HCT116 (cell line): ENCODE data around the gene GPT2. TPM values are rescaled to one million over a fixed set of nuclear protein-coding genes. Genes with fewer than 3 reads are reported as not detected.

Experiments used
- ATAC-seq: fragments of 200-7000 bp; cut with Tn5 transposase; 2 replicates; pipeline ENCODE4 v1.9.1; 2020; ENCODE audit warnings: mild to moderate bottlenecking, moderate library complexity
- BruUV-seq: library from RNA; stranded (reverse); fragments of 400-500 nt; replicated peaks from 2 replicates; lab custom pipeline; 2021; lab: Mats Ljungman, UMichigan
- CTCF ChIA-PET: fragments of 300-600 bp; sonication (Branson Sonifier 250); formaldehyde crosslinking; loops from one replicate; lab custom pipeline; 2021; ENCODE audit warnings: antibody characterized with exemption; lab: Charles Lee
- POLR2A ChIA-PET: fragments of 300-600, 350-600 bp; sonication (Branson Sonifier 250); formaldehyde crosslinking; loops from one replicate; lab custom pipeline; 2021; ENCODE audit warnings: antibody characterized with exemption; lab: Charles Lee
- RAD21 ChIA-PET, 2 experiments: fragments of 300-600 bp; sonication (Branson Sonifier 250); formaldehyde crosslinking; loops; one replicate each; lab custom pipeline; 2023; ENCODE audit warnings: low total read pairs in 2 of 2; ENCODE audit not compliant: uncharacterized antibody in 2 of 2, unreplicated experiment in 2 of 2, low non-redundant PET in 1 of 2; lab: Charles Lee
- DNase-seq: peaks from one replicate; pipeline ENCODE4 v3.0.0-alpha.2; 2010; ENCODE audit warnings: low read depth, low spot score
- H2AFZ ChIP-seq: fragments of 200-600 bp; shearing (Covaris generic), sonication (generic); 2 replicates; pipeline ENCODE4 v1.6.1; 2017; ENCODE audit warnings: low read depth, mixed run types, mixed read lengths, antibody characterized with exemption, low read length; ENCODE audit not compliant: poor library complexity, severe bottlenecking
- H3K27ac ChIP-seq: 2 replicates; pipeline ENCODE4 v1.5.1; 2012; ENCODE audit warnings: low read depth, low read length
- H3K27me3 ChIP-seq: fragments of 200-600 bp; sonication (generic); 2 replicates; pipeline ENCODE4 v1.6.1; 2016; ENCODE audit warnings: mixed run types, low read length, mixed read lengths; ENCODE audit not compliant: insufficient read depth
- H3K36me3 ChIP-seq, 2 experiments: fragments of 200-500 bp in 1 of 2; fragments of 200-600 bp in 1 of 2; sonication (Bioruptor generic) in 1 of 2; sonication (generic) in 1 of 2; 2 replicates each; pipeline versions ENCODE4 v1.5.1 to v1.6.1; 2014 to 2016; ENCODE audit warnings: low read length in 2 of 2, inconsistent platforms in 1 of 2, mixed read lengths in 1 of 2, mixed run types in 1 of 2; ENCODE audit not compliant: insufficient read depth in 2 of 2, control insufficient read depth in 1 of 2
- H3K4me1 ChIP-seq, 2 experiments: fragments of 200-600 bp in 1 of 2; sonication (generic) in 1 of 2; 2 replicates each; pipeline versions ENCODE4 v1.5.1 to v1.6.1; 2012 to 2017; ENCODE audit warnings: low read length in 2 of 2, inconsistent platforms in 1 of 2, mild to moderate bottlenecking in 1 of 2, mixed read lengths in 1 of 2, mixed run types in 1 of 2, moderate library complexity in 1 of 2; ENCODE audit not compliant: insufficient read depth in 2 of 2, control insufficient read depth in 1 of 2
- H3K4me2 ChIP-seq: fragments of 200-600 bp; sonication (generic); 2 replicates; pipeline ENCODE4 v1.6.1; 2017; ENCODE audit warnings: mixed run types, low read length, mixed read lengths
- H3K4me3 ChIP-seq, 2 experiments: fragments of 200-600 bp in 1 of 2; sonication (generic) in 1 of 2; replicated peaks in 1 of 2; 2 replicates each; pipeline ENCODE4 v1.5.1; 2011 to 2016; ENCODE audit warnings: low read length in 2 of 2, control low read depth in 1 of 2, low read depth in 1 of 2, mild to moderate bottlenecking in 1 of 2, mixed read lengths in 1 of 2, mixed run types in 1 of 2
- H3K79me2 ChIP-seq: fragments of 200-600 bp; sonication (generic); 2 replicates; pipeline ENCODE4 v1.6.1; 2017; ENCODE audit warnings: mild to moderate bottlenecking, mixed run types, low read length, moderate library complexity, mixed read lengths; ENCODE audit not compliant: insufficient read depth
- H3K9ac ChIP-seq: fragments of 200-600 bp; sonication (generic); 2 replicates; pipeline ENCODE4 v1.6.1; 2016; ENCODE audit warnings: low read length, mixed read lengths
- H3K9me2 ChIP-seq: fragments of 200-600 bp; sonication (generic), shearing (Covaris generic); 2 replicates; pipeline ENCODE4 v1.6.1; 2017; ENCODE audit warnings: mixed run types, mild to moderate bottlenecking, moderate library complexity; ENCODE audit not compliant: insufficient read depth
- H3K9me3 ChIP-seq, 2 experiments: fragments of 200-500 bp in 1 of 2; fragments of 200-600 bp in 1 of 2; sonication (Bioruptor generic) in 1 of 2; sonication (generic) in 1 of 2; 2 replicates each; pipeline ENCODE4 v1.6.1; 2014 to 2017; ENCODE audit warnings: low read length in 2 of 2, mixed read lengths in 2 of 2, inconsistent platforms in 1 of 2, low read depth in 1 of 2, mild to moderate bottlenecking in 1 of 2, mixed run types in 1 of 2, moderate library complexity in 1 of 2; ENCODE audit not compliant: control insufficient read depth in 1 of 2, insufficient read depth in 1 of 2
- H4K20me1 ChIP-seq: fragments of 200-600 bp; sonication (generic), shearing (Covaris generic); 2 replicates; pipeline ENCODE4 v1.6.1; 2017; ENCODE audit warnings: mixed run types, mild to moderate bottlenecking, moderate library complexity; ENCODE audit not compliant: insufficient read depth
- ATF3 ChIP-seq: IDR thresholded peaks from 2 replicates; pipeline ENCODE4 v1.6.1; 2012
- CTCF ChIP-seq, 3 experiments: fragments of 200-600 bp in 1 of 3; sonication (generic) in 1 of 3; IDR thresholded peaks in 2 of 3; conservative IDR thresholded peaks in 1 of 3; 2 replicates each; pipeline ENCODE4 v1.5.1; 2012 to 2017; ENCODE audit warnings: low read depth in 2 of 3, low read length in 2 of 3, antibody characterized with exemption in 1 of 3, borderline replicate concordance in 1 of 3, control low read depth in 1 of 3, mild to moderate bottlenecking in 1 of 3, mixed read lengths in 1 of 3, mixed run types in 1 of 3, moderate library complexity in 1 of 3; ENCODE audit not compliant: insufficient read depth in 1 of 3
- EGR1 ChIP-seq: IDR thresholded peaks from 2 replicates; pipeline ENCODE4 v1.6.1; 2012; ENCODE audit warnings: low read depth
- ELF1 ChIP-seq: IDR thresholded peaks from 2 replicates; pipeline ENCODE4 v1.6.1; 2012; ENCODE audit warnings: low read depth, borderline replicate concordance
- EZH2phosphoT487 ChIP-seq: fragments of 200-600 bp; IDR thresholded peaks from 2 replicates; pipeline ENCODE4 v1.6.1; 2018; ENCODE audit warnings: antibody characterized with exemption, borderline replicate concordance
- FOSL1 ChIP-seq: IDR thresholded peaks from 2 replicates; pipeline ENCODE4 v1.6.1; 2012; ENCODE audit warnings: low read depth
- MAX ChIP-seq: IDR thresholded peaks from 2 replicates; pipeline ENCODE4 v1.6.1; 2012
- POLR2A ChIP-seq: IDR thresholded peaks from 2 replicates; pipeline ENCODE4 v1.7.0; 2011; ENCODE audit warnings: borderline replicate concordance; ENCODE audit not compliant: insufficient read depth, insufficient read length; ENCODE audit errors: extremely low read depth
- POLR2AphosphoS5 ChIP-seq: IDR thresholded peaks from 2 replicates; pipeline ENCODE4 v1.6.1; 2011; ENCODE audit warnings: mild to moderate bottlenecking, low read depth, low read length, moderate library complexity
- REST ChIP-seq: IDR thresholded peaks from 2 replicates; pipeline ENCODE4 v1.6.1; 2012; ENCODE audit warnings: low read depth
- SIN3A ChIP-seq: IDR thresholded peaks from 2 replicates; pipeline ENCODE4 v1.6.1; 2012; ENCODE audit warnings: low read depth
- SRF ChIP-seq: IDR thresholded peaks from 2 replicates; pipeline ENCODE4 v1.6.1; 2012; ENCODE audit warnings: low read depth
- ZNF274 ChIP-seq: fragments of 200-500 bp; sonication (Bioruptor generic); IDR thresholded peaks from 2 replicates; pipeline ENCODE4 v1.6.1; 2014; ENCODE audit warnings: mild to moderate bottlenecking, low read depth, low read length, inconsistent platforms
- intact Hi-C: fragments of 100-400 bp; cut with micrococcal nuclease; formaldehyde crosslinking; loops from 2 replicates; pipeline ENCODE4 v1.10.0; 2022
- total RNA-seq: library from RNA; stranded (reverse); gene quantifications from one replicate; pipeline ENCODE4 v1.2.1, GENCODE V29; 2021; ENCODE audit not compliant: unreplicated experiment

The GPT2 gene
- total RNA-seq, 1 experiment from 2014 or later = 50.6 TPM

- Histone ChIP-seq H3K4me2 (no peak overlapping the region), H3K36me3 (peaks cover 0 to 13% of the 10 kb centered on the region in 2 experiments; a peak in 2 of 4 replicates), H4K20me1 (no peaks in the 10 kb centered on the region), H3K27me3 (no peaks in the 10 kb centered on the region), H3K4me1 (peaks cover 2 to 10% of the 10 kb centered on the region in 2 experiments; a peak in 2 of 4 replicates), H3K79me2 (no peaks in the 10 kb centered on the region), H3K9me2 (no peaks in the 10 kb centered on the region), H3K27ac (no peak overlapping the region), H3K9ac (no peak overlapping the region), H3K4me3 (no peak overlapping the region), H2AFZ (no peak overlapping the region), H3K9me3 (no peaks in the 10 kb centered on the region)
- no TSS peak for BruUV-seq
- intact Hi-C loops = no loop called here
- CTCF ChIA-PET = interaction anchor here (1.5 kb wide), 1 partner anchor 61 kb away, joined by 8 read pairs; no protein-coding TSS in a partner anchor
- DNase-seq (no peak), ATAC-seq (no peak)
- TF ChIP-seq POLR2A (no peak), POLR2AphosphoS5 (no peak), EZH2phosphoT487 (no peak), ELF1 (no peak), FOSL1 (no peak), ZNF274 (no peak)
- POLR2A ChIA-PET = no interaction called here
- RAD21 ChIA-PET = no interaction called here
Measured at GRCh38 chr16:46914556-46915201, 30.5 kb downstream of the GPT2 start.

- H2AFZ ChIP-seq = no peak overlapping the region
- ATAC-seq (no peak), DNase-seq (no peak)
- no peak overlapping the region for H3K9ac ChIP-seq
- CTCF ChIA-PET = no interaction called here
- no peak overlapping the region for H3K4me3 ChIP-seq
- H3K4me1 ChIP-seq = peaks cover 11 to 19% of the 10 kb centered on the region in 2 experiments
- H3K36me3 ChIP-seq = peaks cover 0 to 8% of the 10 kb centered on the region in 2 experiments; a peak in 2 of 4 replicates
- intact Hi-C loops = no loop called here
- no peaks in the 10 kb centered on the region for H3K27me3 ChIP-seq
- no peaks in the 10 kb centered on the region for H3K9me2 ChIP-seq
- no peaks in the 10 kb centered on the region for H4K20me1 ChIP-seq
- H3K9me3 ChIP-seq = no peaks in the 10 kb centered on the region
- POLR2A ChIA-PET = no interaction called here
- BruUV-seq = no TSS peak
- H3K27ac ChIP-seq = no peak overlapping the region
- H3K79me2 ChIP-seq = no peaks in the 10 kb centered on the region
- H3K4me2 ChIP-seq = no peak overlapping the region
- RAD21 ChIA-PET = no interaction called here
- TF ChIP-seq ATF3 (no peak), MAX (no peak), CTCF (IDR thresholded peaks at IDR 0.05 in 2 of 3, conservative IDR thresholded peaks at IDR 0.05 in 1 of 3; ENCODE audit: borderline replicate concordance in 1 of 3, insufficient read depth in 1 of 3, low read depth in 2 of 3, low read length in 2 of 3) (no peak), POLR2A (no peak), SIN3A (no peak), EGR1 (no peak), REST (no peak), EZH2phosphoT487 (no peak), SRF (no peak)
Measured at GRCh38 chr16:46915483-46916025, 31.4 kb downstream of the GPT2 start.
